Measurements from ENCODE around the gene PRKAR1A.
"Not testable (repeated sequence)": the region's sequence is repeated elsewhere in the genome, so short reads cannot be mapped to it uniquely, and the experiment has no call there.

PRKAR1A gene

GRCh38 chr17:68511254-68511670 lies 968 bp upstream of the PRKAR1A start:
- DNase-seq (ENCODE audit: low read depth in 1 of 2, low spot score in 1 of 2): no peak

- peak in 1 of 2 donors; percentile 47 for DNase-seq (ENCODE audit: low read depth in 1 of 2, low spot score in 1 of 2)
These were observed 471 bp upstream of the PRKAR1A start for GRCh38 chr17:68511671-68512246.

GRCh38 chr17:68512960-68513474 lies 787 bp downstream of the PRKAR1A start:
- DNase-seq (ENCODE audit: low read depth in 1 of 2, low spot score in 1 of 2): peak in 1 of 2 donors; percentile 1

GRCh38 chr17:68513932-68514331 lies 1.7 kb downstream of the PRKAR1A start:
- no peak for DNase-seq (ENCODE audit: low read depth in 1 of 2, low spot score in 1 of 2)

GRCh38 chr17:68514831-68515635 lies 2.8 kb downstream of the PRKAR1A start:
- DNase-seq (ENCODE audit: low read depth in 1 of 2, low spot score in 1 of 2): no peak

GRCh38 chr17:68516732-68517131 lies 4.5 kb downstream of the PRKAR1A start:
- no peak for DNase-seq (ENCODE audit: low read depth in 1 of 2, low spot score in 1 of 2)

GRCh38 chr17:68517605-68518004 lies 5.4 kb downstream of the PRKAR1A start:
- DNase-seq (ENCODE audit: low read depth in 1 of 2, low spot score in 1 of 2): not testable (repeated sequence)

GRCh38 chr17:68518063-68518815 lies 6.0 kb downstream of the PRKAR1A start:
- DNase-seq (ENCODE audit: low read depth in 1 of 2, low spot score in 1 of 2): no peak

GRCh38 chr17:68519051-68519450 lies 6.8 kb downstream of the PRKAR1A start:
- not testable (repeated sequence) for DNase-seq (ENCODE audit: low read depth in 1 of 2, low spot score in 1 of 2)

GRCh38 chr17:68519911-68520310 lies 7.7 kb downstream of the PRKAR1A start:
- DNase-seq (ENCODE audit: low read depth in 1 of 2, low spot score in 1 of 2): no peak

- DNase-seq (ENCODE audit: low read depth in 1 of 2, low spot score in 1 of 2): no peak
These were observed 10.0 kb downstream of the PRKAR1A start for GRCh38 chr17:68522266-68522665.

GRCh38 chr17:68526548-68526947 lies 14.3 kb downstream of the PRKAR1A start:
- DNase-seq (ENCODE audit: low read depth in 1 of 2, low spot score in 1 of 2): no peak

GRCh38 chr17:68527314-68527713 lies 15.1 kb downstream of the PRKAR1A start:
- no peak for DNase-seq (ENCODE audit: low read depth in 1 of 2, low spot score in 1 of 2)

- no peak for DNase-seq (ENCODE audit: low read depth in 1 of 2, low spot score in 1 of 2)
These were observed 19.0 kb downstream of the PRKAR1A start for GRCh38 chr17:68531252-68531651.

- no peak for DNase-seq (ENCODE audit: low read depth in 1 of 2, low spot score in 1 of 2)
These were observed 20.6 kb downstream of the PRKAR1A start for GRCh38 chr17:68532826-68533225.

- DNase-seq (ENCODE audit: low read depth in 1 of 2, low spot score in 1 of 2): no peak
These were observed 21.9 kb downstream of the PRKAR1A start for GRCh38 chr17:68533887-68534694.

GRCh38 chr17:68534695-68535088 lies 22.5 kb downstream of the PRKAR1A start:
- DNase-seq (ENCODE audit: low read depth in 1 of 2, low spot score in 1 of 2): no peak

GRCh38 chr17:68535922-68536321 lies 23.7 kb downstream of the PRKAR1A start:
- no peak for DNase-seq (ENCODE audit: low read depth in 1 of 2, low spot score in 1 of 2)

GRCh38 chr17:68539548-68540467 lies 27.6 kb downstream of the PRKAR1A start:
- no peak for DNase-seq (ENCODE audit: low read depth in 1 of 2, low spot score in 1 of 2)

GRCh38 chr17:68540981-68541380 lies 28.8 kb downstream of the PRKAR1A start:
- no peak for DNase-seq (ENCODE audit: low read depth in 1 of 2, low spot score in 1 of 2)
